A673 (cell line): Measurements from ENCODE around the gene CAP1.

Experiments used
- CTCF ChIP-seq: fragments of 300-800, 200-600 bp; sonication (generic); conservative IDR thresholded peaks from 2 replicates; pipeline ENCODE4 v1.5.1; 2017; ENCODE audit warnings: low read depth, mild to moderate bottlenecking, antibody characterized with exemption, low read length, moderate library complexity, mixed read lengths
- EZH2 ChIP-seq: fragments of 200-600 bp; sonication (generic); IDR thresholded peaks from 2 replicates; pipeline ENCODE4 v1.6.1; 2017; ENCODE audit warnings: borderline replicate concordance, low read depth, mild to moderate bottlenecking, mixed read lengths, antibody characterized with exemption, low read length; ENCODE audit not compliant: poor library complexity, severe bottlenecking

DNA sequence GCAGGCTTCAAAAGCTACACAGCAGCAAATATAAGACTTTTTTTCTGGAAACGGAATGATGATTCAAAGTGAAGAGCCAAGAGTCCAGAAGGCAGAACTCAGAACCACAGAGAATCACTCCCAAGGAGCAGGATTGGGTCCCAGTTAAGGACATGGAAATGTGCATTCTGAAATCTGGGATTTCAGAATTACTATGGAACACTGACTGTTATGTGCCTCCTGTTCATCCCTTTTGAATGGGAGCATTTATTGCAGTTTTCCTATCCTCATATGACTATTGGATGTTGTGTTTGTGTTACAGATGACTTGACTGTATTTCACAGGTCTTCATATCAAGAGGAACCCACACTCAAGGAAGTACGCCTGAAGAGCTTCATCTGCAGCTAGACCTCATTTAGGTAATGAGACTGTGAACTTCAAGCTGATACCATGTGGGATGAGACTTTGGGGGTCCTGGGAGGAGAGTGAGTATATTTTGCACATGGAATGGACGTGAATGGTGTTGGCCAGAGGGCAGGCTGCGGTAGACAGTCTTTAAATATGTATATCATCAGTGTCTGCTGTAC, 17.1 kb upstream of the CAP1 start:
- TF ChIP-seq CTCF (no peak), EZH2 (no peak)
